ENCODE measurements around the gene FAM114A1.
"Not testable (repeated sequence)": the region's sequence is repeated elsewhere in the genome, so short reads cannot be mapped to it uniquely, and the experiment has no call there.

FAM114A1 gene

DNA sequence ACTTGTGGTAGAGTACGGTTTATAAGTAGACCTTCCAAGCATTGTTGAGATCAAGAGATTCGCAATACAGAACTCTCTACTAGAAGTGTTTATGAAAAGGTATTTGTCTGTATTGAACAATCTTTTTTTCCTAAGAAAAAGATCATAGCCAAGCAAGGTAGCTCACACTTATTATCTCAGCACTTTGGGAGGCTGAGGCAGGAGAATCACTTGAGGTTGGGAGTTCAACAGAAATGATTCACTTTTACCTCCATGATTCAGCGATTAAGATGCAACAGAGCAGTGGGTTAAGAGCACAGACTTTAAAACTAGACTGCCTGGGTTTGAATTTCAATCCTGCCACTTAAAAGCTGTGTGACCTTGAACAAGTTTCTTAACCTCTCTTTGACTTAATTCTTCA is 90.3 kb downstream of the FAM114A1 start:
- no peak for TF ChIP-seq CTCF (IDR thresholded peaks at IDR 0.05; ENCODE audit: low read depth, low read length, missing control alignments)
- DNase-seq (ENCODE audit: low read depth) = no peak
- H3K4me3 ChIP-seq (ENCODE audit: low read depth, low read length) = no peak overlapping the region

GRCh38 chr4:38958453-38959190 is 91.0 kb downstream of the FAM114A1 start:
- H3K4me3 ChIP-seq (ENCODE audit: low read depth, low read length) = no peak overlapping the region
- TF ChIP-seq CTCF (IDR thresholded peaks at IDR 0.05; ENCODE audit: low read depth, low read length, missing control alignments) = no peak
- no peak for DNase-seq (ENCODE audit: low read depth)

DNA sequence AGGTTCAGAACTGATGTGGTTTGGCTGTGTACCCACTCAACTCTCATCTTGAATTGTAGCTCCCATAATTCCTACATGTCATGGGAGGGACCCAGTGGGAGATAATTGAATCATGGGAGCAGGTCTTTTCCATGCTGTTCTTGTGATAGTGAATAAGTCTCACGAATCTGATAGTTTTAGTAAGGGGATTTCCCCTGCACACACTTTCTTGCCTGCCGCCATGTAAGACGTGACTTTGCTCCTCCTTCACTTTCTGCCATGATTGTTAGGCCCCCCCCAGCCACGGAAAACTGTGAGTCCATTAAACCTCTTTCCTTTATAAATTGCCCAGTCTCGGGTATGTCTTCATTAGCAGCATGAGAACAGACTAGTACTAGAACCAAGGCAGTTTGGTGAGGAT is 91.6 kb downstream of the FAM114A1 start:
- DNase-seq (ENCODE audit: low read depth); H3K4me3 ChIP-seq (ENCODE audit: low read depth, low read length): not testable (repeated sequence)

DNA sequence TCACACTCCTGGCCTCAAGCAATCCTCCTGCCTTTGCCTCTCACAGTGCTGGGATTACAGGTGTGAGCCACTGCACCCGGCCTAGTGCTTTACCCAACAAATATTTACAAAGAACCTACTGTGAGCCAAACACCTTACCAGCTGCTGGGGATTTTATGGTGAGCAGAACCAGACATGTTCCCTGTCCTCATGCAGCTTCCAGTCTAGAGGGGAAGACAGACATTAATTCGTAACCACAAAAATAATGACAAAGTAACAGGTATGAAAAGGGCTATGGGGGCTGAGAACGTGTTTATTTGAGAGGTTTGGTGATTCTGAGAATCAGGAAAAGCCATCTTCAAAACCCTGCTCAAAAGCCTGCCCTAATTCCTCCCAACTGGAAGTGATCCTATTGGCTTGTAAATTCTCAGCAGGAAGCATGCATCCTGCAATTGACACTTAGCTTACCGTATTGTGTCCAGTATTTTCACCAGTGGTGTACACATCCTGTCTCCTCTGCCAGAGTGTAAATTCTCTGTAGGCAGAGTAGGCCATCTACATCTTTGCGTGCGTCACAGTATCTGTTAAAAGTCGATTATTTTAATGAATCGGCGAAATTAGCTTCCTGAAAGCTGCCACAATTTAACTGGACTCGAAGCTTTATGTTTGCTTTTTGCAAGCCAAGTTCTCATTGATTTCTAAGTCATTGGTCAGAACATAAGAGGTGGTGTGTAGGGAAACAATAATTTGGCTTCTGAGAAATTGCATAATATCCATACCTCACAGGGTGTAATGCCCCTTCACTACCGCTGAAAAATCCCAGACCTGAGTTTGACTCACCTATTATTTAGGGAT is 97.6 kb downstream of the FAM114A1 start:
- no peak overlapping the region for H3K4me3 ChIP-seq (ENCODE audit: low read depth, low read length)
- DNase-seq (ENCODE audit: low read depth) = no peak
- no peak for TF ChIP-seq CTCF (IDR thresholded peaks at IDR 0.05; ENCODE audit: low read depth, low read length, missing control alignments)

GRCh38 chr4:38965866-38966265 is 98.3 kb downstream of the FAM114A1 start:
- TF ChIP-seq CTCF (IDR thresholded peaks at IDR 0.05; ENCODE audit: low read depth, low read length, missing control alignments) = no peak
- no peak for DNase-seq (ENCODE audit: low read depth)
- no peak overlapping the region for H3K4me3 ChIP-seq (ENCODE audit: low read depth, low read length)

DNA sequence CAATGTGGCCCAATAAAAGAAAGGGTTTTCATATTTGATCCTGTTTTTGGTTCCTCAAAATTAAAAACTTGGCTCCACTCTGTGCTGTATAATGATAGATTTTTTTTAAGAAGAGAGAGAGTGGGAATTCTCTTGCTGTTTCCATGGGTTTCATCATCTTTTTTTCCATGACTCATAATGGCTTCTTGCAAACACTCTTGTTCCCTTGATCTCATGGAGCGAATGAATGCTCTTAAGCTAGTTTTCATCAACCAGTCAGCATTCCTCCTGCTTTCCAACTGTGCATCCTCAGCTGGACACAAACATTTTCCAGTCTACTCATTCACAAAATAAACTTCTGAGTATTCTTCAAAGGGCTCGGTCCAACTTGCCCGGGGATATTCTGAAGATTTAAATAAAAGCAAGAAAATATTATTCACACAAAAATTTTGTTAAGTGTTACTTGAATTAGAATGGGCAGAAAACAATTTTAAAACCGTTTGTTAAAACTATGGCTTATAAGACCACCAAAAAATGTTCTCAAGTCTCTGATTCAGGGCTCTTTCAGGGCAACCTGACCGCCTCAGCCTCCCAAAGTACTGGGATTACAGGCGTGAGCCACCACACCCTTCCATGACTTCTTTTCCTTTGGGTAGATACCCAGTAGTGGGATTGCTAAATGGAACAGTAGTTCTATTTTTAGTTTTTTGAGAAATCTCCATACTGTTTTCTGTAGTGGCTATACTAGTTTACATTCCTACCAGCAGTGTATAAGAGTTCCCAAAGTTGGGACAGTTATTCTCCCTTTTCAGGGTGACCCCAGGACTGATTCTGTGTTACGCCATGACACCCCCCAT is 99.9 kb downstream of the FAM114A1 start:
- DNase-seq (ENCODE audit: low read depth) = no peak
- no peak overlapping the region for H3K4me3 ChIP-seq (ENCODE audit: low read depth, low read length)
- TF ChIP-seq CTCF (IDR thresholded peaks at IDR 0.05; ENCODE audit: low read depth, low read length, missing control alignments) = no peak

GRCh38 chr4:38968668-38969067 is 101.1 kb downstream of the FAM114A1 start:
- DNase-seq (ENCODE audit: low read depth) = no peak
- no peak overlapping the region for H3K4me3 ChIP-seq (ENCODE audit: low read depth, low read length)
- no peak for TF ChIP-seq CTCF (IDR thresholded peaks at IDR 0.05; ENCODE audit: low read depth, low read length, missing control alignments)
